ENCODE results near the gene EHMT1. TPM values are rescaled to one million over a fixed set of nuclear protein-coding genes. Genes with fewer than 3 reads are reported as not detected.
"Not testable (repeated sequence)": the region's sequence is repeated elsewhere in the genome, so short reads cannot be mapped to it uniquely, and the experiment has no call there.

EHMT1 gene
- total RNA-seq, 1 donor from 2014 or later, result 82.7 TPM

DNA sequence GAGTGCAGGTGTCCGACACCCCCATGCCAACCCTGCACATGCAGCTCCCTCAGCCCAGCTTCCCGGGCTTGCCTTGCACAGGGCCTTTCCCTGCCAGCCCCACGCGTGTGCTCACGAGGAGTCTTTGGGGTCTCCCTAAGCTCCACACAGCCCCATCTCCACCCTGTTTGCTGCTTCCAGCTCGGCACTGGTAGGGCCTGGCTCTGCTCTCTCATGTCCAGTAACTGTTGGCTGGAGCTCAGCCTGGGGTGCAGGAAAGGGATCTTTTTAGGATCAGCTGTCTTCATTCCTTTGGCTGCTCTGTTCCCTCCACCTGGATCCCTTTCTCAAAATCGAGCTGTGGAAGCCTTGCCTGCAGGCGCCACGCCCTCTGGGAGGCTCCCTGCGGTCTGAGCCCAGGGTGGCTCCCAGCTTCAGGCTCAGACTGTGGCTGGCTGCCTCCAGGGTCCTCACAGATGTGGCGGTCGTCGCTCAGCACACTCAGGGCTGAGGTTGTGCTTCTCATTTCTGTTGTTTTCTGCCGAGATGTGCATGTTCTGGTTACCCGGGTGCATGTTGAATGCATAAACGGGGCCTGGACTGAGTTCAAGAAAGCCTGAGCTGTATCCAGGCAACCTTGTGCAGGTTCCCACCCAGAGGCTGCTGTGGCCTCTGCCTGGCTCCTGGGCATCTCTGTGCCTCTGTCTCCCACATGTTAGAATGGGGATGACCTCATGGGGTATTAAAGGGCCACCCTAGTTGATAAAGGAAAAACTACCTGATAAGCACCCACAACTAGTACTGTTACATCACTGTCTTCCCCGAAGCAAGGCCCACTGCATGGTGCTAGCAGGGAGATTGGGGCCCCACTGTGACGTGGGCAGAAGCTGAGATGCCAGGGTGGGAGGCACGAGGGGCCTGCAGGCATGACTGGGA lies 263.0 kb downstream of the EHMT1 start:
- no peaks in the 10 kb centered on the region for H3K4me1 ChIP-seq
- ATAC-seq (no peak), DNase-seq (no peak)
- H3K27me3 ChIP-seq, result peaks cover 28% of the 10 kb centered on the region
- intact Hi-C loops (cut with DNase I), result no loop called here
- H3K9me3 ChIP-seq, result no peaks in the 10 kb centered on the region
- no peaks in the 10 kb centered on the region for H3K36me3 ChIP-seq
- TF ChIP-seq, protein P1, sequence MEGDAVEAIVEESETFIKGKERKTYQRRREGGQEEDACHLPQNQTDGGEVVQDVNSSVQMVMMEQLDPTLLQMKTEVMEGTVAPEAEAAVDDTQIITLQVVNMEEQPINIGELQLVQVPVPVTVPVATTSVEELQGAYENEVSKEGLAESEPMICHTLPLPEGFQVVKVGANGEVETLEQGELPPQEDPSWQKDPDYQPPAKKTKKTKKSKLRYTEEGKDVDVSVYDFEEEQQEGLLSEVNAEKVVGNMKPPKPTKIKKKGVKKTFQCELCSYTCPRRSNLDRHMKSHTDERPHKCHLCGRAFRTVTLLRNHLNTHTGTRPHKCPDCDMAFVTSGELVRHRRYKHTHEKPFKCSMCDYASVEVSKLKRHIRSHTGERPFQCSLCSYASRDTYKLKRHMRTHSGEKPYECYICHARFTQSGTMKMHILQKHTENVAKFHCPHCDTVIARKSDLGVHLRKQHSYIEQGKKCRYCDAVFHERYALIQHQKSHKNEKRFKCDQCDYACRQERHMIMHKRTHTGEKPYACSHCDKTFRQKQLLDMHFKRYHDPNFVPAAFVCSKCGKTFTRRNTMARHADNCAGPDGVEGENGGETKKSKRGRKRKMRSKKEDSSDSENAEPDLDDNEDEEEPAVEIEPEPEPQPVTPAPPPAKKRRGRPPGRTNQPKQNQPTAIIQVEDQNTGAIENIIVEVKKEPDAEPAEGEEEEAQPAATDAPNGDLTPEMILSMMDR (IDR thresholded peaks at IDR 0.05), result no peak
- no peak overlapping the region for H3K4me3 ChIP-seq
- no peak overlapping the region for H3K27ac ChIP-seq

DNA sequence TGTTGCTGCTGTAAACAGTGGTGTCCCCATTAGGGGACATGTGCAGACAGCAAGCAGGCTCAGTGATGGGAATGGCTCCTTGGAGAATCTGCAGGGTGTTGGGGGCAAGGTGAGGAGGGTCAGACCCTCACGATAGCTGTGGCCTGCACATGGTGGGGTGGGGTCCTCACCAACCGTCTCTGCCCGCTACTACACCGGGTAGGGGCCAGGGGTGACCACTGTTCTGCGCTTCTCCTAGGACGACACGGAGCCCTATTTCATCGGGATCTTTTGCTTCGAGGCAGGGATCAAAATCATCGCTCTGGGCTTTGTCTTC lies 263.7 kb downstream of the EHMT1 start:
- no peaks in the 10 kb centered on the region for H3K36me3 ChIP-seq
- H3K27ac ChIP-seq, result no peak overlapping the region
- no peak overlapping the region for H3K4me3 ChIP-seq
- intact Hi-C loops (cut with DNase I), result no loop called here
- no peak for ATAC-seq
- no peak for DNase-seq
- H3K4me1 ChIP-seq, result no peaks in the 10 kb centered on the region
- H3K27me3 ChIP-seq, result peaks cover 23% of the 10 kb centered on the region
- no peaks in the 10 kb centered on the region for H3K9me3 ChIP-seq
- TF ChIP-seq, protein P1 (IDR thresholded peaks at IDR 0.05), result no peak

DNA sequence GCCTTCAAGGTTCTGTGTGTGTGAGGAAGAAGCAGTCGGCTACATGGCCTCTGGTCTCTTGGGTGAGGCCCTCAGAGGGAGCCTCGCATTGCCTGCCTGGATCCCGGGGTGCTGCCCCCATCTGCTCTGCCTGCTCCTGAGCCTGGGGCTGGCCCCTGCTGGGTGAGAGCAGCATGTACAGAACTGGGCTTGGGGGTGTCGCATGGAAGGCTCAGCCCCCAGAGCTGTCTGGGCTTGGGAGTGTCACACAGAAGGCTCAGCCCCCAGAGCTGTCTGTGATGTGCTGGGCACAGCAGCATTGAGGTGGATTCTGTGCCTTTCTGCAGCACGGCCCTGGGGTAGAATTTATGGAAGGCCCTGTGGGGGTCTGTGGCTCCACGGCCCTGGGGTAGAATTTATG lies 265.2 kb downstream of the EHMT1 start:
- H3K27me3 ChIP-seq, result peaks cover 13% of the 10 kb centered on the region
- DNase-seq; H3K9me3 ChIP-seq; H3K36me3 ChIP-seq; H3K4me3 ChIP-seq; H3K4me1 ChIP-seq; H3K27ac ChIP-seq; intact Hi-C loops (cut with DNase I); ATAC-seq: not testable (repeated sequence)

DNA sequence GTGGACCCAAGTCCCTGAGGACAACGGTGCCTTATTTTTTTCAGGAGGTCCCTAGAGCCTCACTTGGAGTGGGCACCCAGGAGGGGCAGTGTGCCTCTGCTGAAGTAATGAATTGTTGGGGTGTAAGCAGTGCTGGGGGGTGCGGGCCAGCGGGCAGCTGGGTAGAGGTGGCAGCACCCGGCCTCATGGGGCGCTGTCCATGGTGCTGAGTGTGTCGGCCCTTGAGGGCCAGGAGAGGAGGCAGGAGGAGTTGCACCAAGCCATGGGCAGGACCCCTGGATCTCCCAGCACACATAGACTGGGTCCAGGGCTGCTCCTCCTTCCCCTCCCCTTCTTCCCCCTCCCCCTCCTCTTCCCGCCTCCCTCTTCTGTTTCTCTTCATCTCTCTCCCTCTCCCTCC lies 265.7 kb downstream of the EHMT1 start:
- not testable (repeated sequence) for DNase-seq, H3K4me1 ChIP-seq
- ATAC-seq, result peak; percentile 8

DNA sequence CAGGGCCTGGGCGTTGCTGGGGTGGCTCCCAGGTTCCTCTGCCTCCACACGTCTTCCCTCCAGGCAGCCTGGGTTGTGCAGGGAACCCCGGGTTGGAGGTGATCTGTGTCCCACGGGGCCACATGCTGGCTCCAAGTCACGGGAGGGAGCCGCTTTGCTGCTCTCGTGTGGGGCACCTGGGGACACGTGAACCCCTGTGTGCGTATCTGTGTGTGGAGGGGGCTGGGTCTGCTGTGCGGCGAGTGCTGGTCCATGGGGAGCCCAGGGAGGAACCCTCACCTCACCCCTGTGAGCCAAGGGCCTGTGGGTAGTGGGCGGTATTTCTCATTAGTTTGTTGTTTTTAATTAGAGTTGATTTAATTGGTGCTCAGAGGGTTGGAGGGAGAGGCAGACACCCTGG lies 266.3 kb downstream of the EHMT1 start:
- H3K27ac ChIP-seq; H3K4me3 ChIP-seq; intact Hi-C loops (cut with DNase I); H3K27me3 ChIP-seq; H3K36me3 ChIP-seq; H3K4me1 ChIP-seq; H3K9me3 ChIP-seq; DNase-seq; ATAC-seq: not testable (repeated sequence)

More for the DNA sequence above, 265.7 kb downstream of the EHMT1 start:
- intact Hi-C loops (cut with DNase I); H3K36me3 ChIP-seq; H3K9me3 ChIP-seq; H3K27me3 ChIP-seq; H3K27ac ChIP-seq; H3K4me3 ChIP-seq: not testable (repeated sequence)

Small RNAs within 50 kb of the gene (microRNA-seq; reads per million reads assigned to microRNA genes)
- not detected for gene MIR602 (ENCODE audit: borderline microRNAs expressed)

Other genes with a start within 250 kb of the EHMT1 start
- gene EXD3, start 195.8 kb upstream of the EHMT1 start, total RNA-seq, result 27.3 TPM
- gene NOXA1, start 195.6 kb upstream of the EHMT1 start, total RNA-seq, result 6.5 TPM
- not detected for gene ENTPD8, start 177.6 kb upstream of the EHMT1 start, total RNA-seq
- 23.9 TPM for gene NSMF, start 159.7 kb upstream of the EHMT1 start, total RNA-seq
- 13.7 TPM for gene PNPLA7, start 68.6 kb upstream of the EHMT1 start, total RNA-seq
- gene MRPL41, start 67.1 kb upstream of the EHMT1 start, total RNA-seq, result 41.6 TPM
- 30.2 TPM for gene DPH7, start 40.1 kb upstream of the EHMT1 start, total RNA-seq
- 18.3 TPM for gene ZMYND19, start 28.5 kb upstream of the EHMT1 start, total RNA-seq
- 69.1 TPM for gene ARRDC1, start 13.3 kb upstream of the EHMT1 start, total RNA-seq

All from upper lobe of right lung (tissue), 1 donor.